Activated CD4-positive, alpha-beta T cell treated with anti-CD3 and anti-CD28 coated beads, Interleukin-2, amount 10 ng/mL, durations not matched to agents 24 days and 14 days (primary cell): ENCODE data around the gene SS18L1. TPM values are rescaled to one million over a fixed set of nuclear protein-coding genes. Genes with fewer than 3 reads are reported as not detected.

Experiments used
- DNase-seq: peaks from one replicate; pipeline ENCODE4 v3.0.0; 2022
- H3K27ac Mint-ChIP-seq: one replicate; pipeline ENCODE4 v1.8.0; 2022; ENCODE audit warnings: mild to moderate bottlenecking, mixed read lengths
- H3K27me3 Mint-ChIP-seq: one replicate; pipeline ENCODE4 v1.8.0; 2022; ENCODE audit warnings: mixed read lengths
- H3K36me3 Mint-ChIP-seq: one replicate; pipeline ENCODE4 v1.8.0; 2022; ENCODE audit warnings: low read depth, mild to moderate bottlenecking, mixed read lengths
- H3K4me1 Mint-ChIP-seq: one replicate; pipeline ENCODE4 v1.8.0; 2021; ENCODE audit warnings: mixed read lengths
- H3K4me3 Mint-ChIP-seq: one replicate; pipeline ENCODE4 v1.8.0; 2022; ENCODE audit warnings: mild to moderate bottlenecking, moderate library complexity, mixed read lengths
- H3K9me3 Mint-ChIP-seq: one replicate; pipeline ENCODE4 v1.8.0; 2021; ENCODE audit warnings: mixed read lengths
- intact Hi-C: fragments of 100-400 bp; cut with micrococcal nuclease; formaldehyde crosslinking; loops from one replicate; pipeline ENCODE4 v1.15.1; 2023
- total RNA-seq: library from RNA; stranded (reverse); gene quantifications from 2 replicates; pipeline ENCODE4 v1.2.3, GENCODE V29; 2022

SS18L1 gene
- total RNA-seq, 1 donor from 2014 or later, result 29.0 TPM

DNA sequence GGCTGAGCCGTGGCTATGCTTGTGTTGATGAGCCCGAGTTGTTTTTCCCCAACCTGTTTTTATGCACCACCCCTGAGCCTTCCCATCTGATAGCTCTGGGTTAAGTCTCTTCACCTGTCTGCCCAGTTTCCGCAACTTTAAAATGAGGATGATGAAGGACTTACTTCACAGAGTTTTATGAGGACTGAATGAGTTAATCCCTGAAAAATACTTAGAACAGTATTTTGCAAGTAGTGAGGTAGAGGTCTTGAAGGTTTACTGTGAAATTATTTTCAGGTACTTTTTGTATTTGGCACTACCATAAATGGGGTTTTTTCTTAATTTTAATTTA, 42.5 kb downstream of the SS18L1 start:
- Mint-ChIP-seq H3K27me3 (no peaks in the 10 kb centered on the region), H3K27ac (no peak overlapping the region), H3K9me3 (no peaks in the 10 kb centered on the region), H3K4me1 (peaks cover 25% of the 10 kb centered on the region), H3K36me3 (peaks cover 10% of the 10 kb centered on the region), H3K4me3 (no peak overlapping the region)
- intact Hi-C loops, result no loop called here
- no peak for DNase-seq

DNA sequence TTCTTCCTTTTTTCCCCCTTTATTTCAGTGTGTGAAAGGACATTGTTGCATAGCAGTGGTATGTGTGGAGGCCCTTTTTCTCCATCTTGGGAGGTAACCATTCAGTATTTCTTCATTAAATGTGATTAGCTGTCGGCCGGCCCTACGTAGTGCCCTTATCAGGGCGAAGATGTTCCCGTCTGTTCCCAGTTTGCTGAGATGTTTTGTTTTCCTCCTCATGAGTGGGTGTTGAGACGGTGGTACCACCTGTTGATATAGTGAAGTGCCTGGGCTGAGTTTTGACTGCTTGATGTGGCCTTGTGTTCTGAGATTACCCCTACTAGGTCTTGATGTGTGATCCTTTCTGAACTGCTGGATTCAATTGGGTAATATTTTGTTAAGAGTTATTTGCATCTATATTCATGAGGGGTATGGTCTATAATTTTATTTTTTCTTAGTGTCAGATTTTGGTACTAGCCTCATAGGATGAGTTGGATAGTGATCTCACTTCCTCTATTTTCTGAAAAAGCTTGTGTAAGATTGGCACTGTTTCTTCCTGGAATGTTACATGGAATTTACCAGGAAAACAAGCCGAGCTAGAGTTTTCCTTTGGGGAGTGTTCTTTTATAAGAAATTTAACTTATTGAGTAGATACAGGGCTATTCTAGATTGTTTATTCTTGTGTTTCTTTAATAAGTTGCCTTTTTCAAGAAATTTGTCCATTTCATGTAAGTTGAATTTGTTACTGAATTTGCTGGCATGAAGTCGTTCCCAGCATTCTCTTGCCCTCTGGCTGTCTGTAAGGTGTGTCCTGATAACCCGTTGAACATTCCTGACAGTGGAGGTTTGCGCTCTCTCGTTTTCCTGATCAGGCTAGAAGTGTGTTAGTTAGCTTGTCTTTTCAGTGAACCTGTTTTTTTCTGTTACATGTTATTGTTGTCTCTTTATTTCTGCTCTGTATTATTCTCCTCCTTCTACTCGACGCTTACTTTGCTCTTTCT, 43.6 kb downstream of the SS18L1 start:
- DNase-seq, result no peak
- H3K27me3 Mint-ChIP-seq, result no peaks in the 10 kb centered on the region
- H3K4me1 Mint-ChIP-seq, result peaks cover 19% of the 10 kb centered on the region
- no peak overlapping the region for H3K27ac Mint-ChIP-seq
- H3K36me3 Mint-ChIP-seq, result peaks cover 11% of the 10 kb centered on the region
- no peak overlapping the region for H3K4me3 Mint-ChIP-seq
- no peaks in the 10 kb centered on the region for H3K9me3 Mint-ChIP-seq
- intact Hi-C loops, result no loop called here

DNA sequence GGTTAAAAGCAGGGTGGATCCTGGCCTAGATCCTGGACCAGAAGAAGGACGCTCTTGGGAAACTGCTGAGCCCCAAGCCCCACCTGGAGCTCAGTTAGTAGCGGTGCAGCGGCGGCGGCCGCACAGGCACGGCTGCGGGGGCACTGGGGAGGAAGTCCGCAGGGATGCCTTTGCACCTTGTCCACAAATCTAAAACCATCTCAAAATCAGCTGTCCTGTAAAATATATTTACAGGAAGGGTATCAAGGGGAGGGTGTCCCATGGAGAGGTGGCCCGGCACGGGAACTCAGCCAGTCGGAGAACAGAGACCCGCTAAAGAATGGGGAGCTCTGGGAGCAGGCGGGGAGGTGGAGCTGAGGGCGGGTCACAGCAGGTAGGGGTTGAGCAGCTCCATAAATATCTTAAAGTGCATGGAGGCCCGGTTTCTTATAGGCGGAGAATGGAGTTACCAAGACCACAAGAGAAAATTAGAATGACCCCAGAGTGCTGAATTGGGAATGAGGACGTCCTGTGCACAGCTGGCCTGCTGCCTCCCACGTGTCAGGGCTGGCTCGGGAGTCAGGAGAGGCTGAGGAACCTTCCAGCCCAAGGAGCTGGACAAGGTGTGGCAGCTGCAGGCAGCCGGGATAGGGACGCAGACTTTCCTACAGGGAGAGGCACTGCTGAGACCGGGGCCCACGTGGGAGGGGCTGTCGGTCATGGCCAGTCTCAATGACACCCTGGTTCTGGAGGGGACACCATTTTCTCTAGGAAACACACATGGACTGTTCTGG, 47.3 kb downstream of the SS18L1 start:
- peaks cover 17% of the 10 kb centered on the region for H3K36me3 Mint-ChIP-seq
- no peak for DNase-seq
- H3K27me3 Mint-ChIP-seq, result no peaks in the 10 kb centered on the region
- no peak overlapping the region for H3K27ac Mint-ChIP-seq
- intact Hi-C loops, result no loop called here
- H3K9me3 Mint-ChIP-seq, result no peaks in the 10 kb centered on the region
- H3K4me1 Mint-ChIP-seq, result peaks cover 7% of the 10 kb centered on the region
- no peak overlapping the region for H3K4me3 Mint-ChIP-seq

DNA sequence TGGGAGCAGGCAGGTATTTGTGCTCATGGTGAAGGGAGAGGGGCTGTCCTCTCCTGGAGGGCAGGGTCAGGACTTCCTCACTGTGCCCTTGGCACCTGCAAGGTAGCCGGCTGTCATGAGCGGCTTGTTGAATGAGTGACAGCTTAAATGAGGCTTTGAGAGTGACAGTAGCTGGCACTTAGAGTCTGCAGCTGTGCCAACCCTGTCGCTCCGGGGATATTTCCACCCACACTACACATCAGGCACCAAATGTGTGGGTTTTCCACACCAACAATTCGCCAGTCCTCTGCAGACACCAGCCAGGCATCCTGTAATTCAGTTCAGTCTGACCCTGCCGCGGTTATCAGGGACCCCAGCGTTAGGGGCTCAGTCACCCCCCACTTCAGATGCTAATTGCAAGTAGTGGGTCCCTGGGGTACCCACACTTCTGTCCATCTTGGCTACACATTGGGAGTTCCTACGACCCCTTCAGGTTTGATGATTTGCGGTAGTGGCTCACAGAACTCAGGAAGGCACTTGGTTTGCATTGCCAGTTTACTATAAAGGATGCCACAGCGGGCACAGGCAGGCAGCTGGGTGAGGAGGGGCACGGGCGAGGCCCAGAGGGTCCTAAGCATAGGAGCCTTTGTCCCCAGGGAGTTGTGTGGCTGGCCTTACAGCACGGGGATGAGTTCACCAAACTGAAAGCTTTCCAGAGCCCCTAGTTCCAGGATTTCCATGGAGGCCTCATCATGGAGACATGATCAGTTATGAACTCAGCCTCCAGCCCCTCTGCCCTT, 48.4 kb downstream of the SS18L1 start:
- intact Hi-C loops, result no loop called here
- H3K36me3 Mint-ChIP-seq, result peaks cover 19% of the 10 kb centered on the region
- no peak overlapping the region for H3K4me3 Mint-ChIP-seq
- DNase-seq, result no peak
- H3K4me1 Mint-ChIP-seq, result peaks cover 2% of the 10 kb centered on the region
- H3K9me3 Mint-ChIP-seq, result no peaks in the 10 kb centered on the region
- no peak overlapping the region for H3K27ac Mint-ChIP-seq
- H3K27me3 Mint-ChIP-seq, result no peaks in the 10 kb centered on the region

DNA sequence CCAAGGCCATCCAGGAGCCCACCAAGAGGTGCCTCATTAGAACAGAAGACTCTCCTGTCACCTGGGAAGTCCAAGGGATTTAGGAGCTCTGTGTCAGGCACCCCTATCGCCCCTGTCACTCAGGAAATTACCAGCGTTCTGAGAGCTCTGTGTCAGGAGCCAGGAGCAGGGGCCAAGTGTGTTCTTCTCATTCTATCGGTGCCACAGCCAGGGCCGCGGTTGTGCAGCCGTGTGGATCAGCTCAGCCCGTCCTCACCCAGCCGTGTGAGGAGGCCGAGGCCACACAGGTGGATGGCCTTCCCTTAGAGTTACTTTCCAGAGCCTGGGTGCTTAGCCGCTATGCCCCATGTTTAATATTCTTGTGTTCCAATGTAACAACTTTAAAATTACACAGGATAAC, 49.1 kb downstream of the SS18L1 start:
- no peak for DNase-seq
- H3K4me3 Mint-ChIP-seq, result no peak overlapping the region
- peaks cover 21% of the 10 kb centered on the region for H3K36me3 Mint-ChIP-seq
- no peaks in the 10 kb centered on the region for H3K27me3 Mint-ChIP-seq
- no peaks in the 10 kb centered on the region for H3K9me3 Mint-ChIP-seq
- no peaks in the 10 kb centered on the region for H3K4me1 Mint-ChIP-seq
- intact Hi-C loops, result no loop called here
- H3K27ac Mint-ChIP-seq, result no peak overlapping the region

DNA sequence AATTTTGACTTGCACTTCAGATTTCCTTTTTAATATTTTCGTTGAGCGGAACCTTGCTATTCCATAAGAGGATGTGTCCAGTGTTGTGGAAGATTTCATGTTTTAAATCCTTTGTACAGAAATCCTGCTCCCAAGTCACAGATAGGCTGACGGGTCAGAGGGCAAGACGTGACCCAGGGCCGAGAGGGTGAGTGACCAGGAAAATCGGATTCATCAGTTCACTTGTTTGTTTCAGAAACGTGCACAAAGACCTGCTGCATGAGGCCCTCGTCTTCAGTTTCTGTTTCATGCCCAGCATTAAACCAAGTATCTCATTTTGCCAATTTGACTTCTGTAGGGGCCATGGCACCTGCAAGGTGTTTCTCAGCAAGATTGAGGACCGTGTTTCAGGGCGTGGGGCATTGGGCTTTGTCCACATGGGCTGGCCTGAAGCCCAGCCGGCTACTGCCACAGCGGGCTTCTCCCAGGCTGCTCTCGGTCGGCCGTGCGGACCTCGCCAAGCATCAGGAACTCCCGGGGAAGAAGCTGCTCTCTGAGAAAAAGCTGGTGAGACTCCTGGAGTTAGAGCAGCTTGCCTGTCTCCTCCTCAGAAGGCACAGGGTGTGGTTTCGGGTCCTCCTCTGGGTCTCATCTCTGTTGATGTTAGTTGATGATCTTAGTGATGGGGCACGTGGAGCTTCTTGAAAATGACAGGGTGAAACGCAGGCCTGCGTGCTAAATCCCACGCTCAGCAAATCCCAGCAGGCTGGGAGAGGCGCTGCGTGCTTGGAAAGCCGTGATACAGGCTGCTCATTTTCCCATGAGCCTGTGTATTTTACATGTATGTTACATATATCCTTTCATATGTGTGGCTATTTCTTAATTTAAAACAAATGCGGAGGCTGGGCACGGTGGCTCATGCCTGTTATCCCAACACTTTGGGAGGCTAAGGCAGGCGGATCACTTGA, 49.8 kb downstream of the SS18L1 start:
- Mint-ChIP-seq H3K9me3 (no peaks in the 10 kb centered on the region), H3K4me3 (no peak overlapping the region), H3K27ac (no peak overlapping the region), H3K36me3 (peaks cover 26% of the 10 kb centered on the region), H3K4me1 (no peaks in the 10 kb centered on the region), H3K27me3 (no peaks in the 10 kb centered on the region)
- DNase-seq, result no peak
- intact Hi-C loops, result no loop called here

DNA sequence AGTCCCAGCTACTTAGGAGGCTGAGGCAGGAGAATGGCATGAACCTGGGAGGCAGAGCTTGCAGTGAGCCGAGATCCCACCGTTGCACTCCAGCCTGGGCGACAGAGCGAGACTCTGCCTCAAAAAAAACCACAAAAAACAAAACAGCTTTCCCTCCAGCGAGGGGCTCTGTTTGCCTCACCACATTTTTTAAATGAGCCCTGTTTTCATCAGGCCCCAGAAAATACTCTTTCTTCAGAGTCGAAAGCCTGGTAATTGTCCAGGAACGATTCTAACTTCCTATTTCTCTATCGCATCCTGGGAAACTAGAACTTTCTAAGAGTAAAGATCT, 51.5 kb downstream of the SS18L1 start:
- H3K27me3 Mint-ChIP-seq, result no peaks in the 10 kb centered on the region
- H3K4me3 Mint-ChIP-seq, result no peak overlapping the region
- intact Hi-C loops, result no loop called here
- H3K9me3 Mint-ChIP-seq, result no peaks in the 10 kb centered on the region
- no peaks in the 10 kb centered on the region for H3K4me1 Mint-ChIP-seq
- DNase-seq, result no peak
- H3K36me3 Mint-ChIP-seq, result peaks cover 36% of the 10 kb centered on the region
- H3K27ac Mint-ChIP-seq, result no peak overlapping the region

DNA sequence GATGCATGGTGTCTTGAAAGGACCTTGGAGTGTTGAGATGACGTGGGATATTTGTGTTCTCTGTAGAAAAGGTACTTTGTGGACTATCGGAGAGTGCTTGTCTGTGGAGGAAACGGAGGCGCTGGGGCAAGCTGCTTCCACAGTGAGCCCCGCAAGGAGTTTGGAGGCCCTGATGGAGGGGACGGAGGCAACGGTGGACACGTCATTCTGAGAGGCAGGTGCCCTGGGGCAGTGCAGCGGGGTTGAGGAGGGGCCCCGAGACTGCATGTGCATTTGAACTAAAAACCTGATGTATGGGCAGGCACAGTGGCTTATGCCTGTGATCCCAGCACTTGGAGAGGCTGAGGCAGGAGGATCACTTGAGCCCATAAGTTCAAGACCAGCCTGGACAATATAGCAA, 52.2 kb downstream of the SS18L1 start:
- Mint-ChIP-seq H3K4me1 (no peaks in the 10 kb centered on the region), H3K27me3 (no peaks in the 10 kb centered on the region), H3K4me3 (no peak overlapping the region), H3K36me3 (peaks cover 43% of the 10 kb centered on the region), H3K27ac (no peak overlapping the region), H3K9me3 (no peaks in the 10 kb centered on the region)
- no peak for DNase-seq
- intact Hi-C loops, result no loop called here

DNA sequence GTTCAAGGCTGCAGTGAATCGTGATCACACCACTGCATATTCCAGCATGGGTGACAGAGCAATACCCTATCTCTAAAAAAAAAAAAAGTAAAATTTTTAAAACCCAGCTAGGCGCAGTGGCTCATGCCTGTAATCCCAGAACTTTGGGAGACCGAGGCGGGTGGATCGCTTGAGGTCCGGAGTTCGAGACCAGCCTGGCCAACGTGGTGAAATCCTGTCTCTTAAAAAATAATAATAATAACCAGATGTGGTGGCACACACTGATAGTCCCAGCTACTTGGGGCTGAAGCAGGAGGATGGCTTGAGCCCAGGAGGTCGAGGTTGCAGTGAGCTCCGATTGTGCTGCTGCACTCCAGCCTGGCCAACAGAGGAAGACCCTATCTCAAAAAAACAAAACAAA, 52.7 kb downstream of the SS18L1 start:
- DNase-seq, result no peak
- intact Hi-C loops, result no loop called here
- no peaks in the 10 kb centered on the region for H3K27me3 Mint-ChIP-seq
- no peaks in the 10 kb centered on the region for H3K9me3 Mint-ChIP-seq
- peaks cover 45% of the 10 kb centered on the region for H3K36me3 Mint-ChIP-seq
- no peak overlapping the region for H3K4me3 Mint-ChIP-seq
- H3K27ac Mint-ChIP-seq, result no peak overlapping the region
- no peaks in the 10 kb centered on the region for H3K4me1 Mint-ChIP-seq

DNA sequence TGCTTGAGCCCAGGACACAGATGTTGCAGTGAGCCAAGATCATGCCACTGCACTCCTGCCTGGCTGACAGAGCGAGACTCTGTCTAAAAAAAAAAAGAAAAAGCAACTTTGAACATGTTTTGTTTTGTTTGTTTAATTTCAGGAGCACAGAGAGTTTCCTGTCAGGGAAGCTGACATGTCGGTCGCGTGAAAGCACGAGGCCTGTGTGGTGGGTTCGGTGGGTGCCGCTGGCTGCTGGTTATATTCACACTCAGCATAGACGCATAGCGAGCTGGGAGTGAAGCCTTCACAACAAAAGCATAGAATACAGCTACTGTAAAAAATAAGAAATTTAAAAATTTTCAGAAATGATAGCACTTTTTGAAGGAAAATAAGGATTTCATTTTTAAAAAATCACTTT, 53.7 kb downstream of the SS18L1 start:
- Mint-ChIP-seq H3K27me3 (no peaks in the 10 kb centered on the region), H3K27ac (no peak overlapping the region), H3K36me3 (peaks cover 46% of the 10 kb centered on the region), H3K9me3 (no peaks in the 10 kb centered on the region), H3K4me3 (no peak overlapping the region), H3K4me1 (no peaks in the 10 kb centered on the region)
- DNase-seq, result no peak
- intact Hi-C loops, result no loop called here

DNA sequence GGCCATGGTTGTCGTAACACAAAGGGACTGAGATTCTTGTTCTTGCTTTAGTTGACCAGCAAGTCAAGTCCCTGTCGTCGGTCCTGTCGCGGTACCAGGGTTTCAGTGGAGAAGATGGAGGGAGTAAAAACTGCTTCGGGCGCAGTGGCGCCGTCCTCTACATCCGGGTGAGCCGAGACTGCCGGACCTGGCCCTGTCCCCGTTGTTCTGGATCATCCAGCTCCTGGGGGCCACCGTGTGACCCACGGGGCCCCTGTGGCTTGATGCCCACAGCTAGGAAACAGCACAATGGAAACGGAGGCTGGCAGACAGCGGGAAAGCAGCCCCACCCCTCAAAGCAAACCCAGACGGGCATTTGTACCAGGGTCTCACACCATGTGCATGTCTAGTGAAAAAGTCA, 54.2 kb downstream of the SS18L1 start:
- DNase-seq, result no peak
- Mint-ChIP-seq H3K27me3 (no peaks in the 10 kb centered on the region), H3K4me3 (no peak overlapping the region), H3K36me3 (peaks cover 46% of the 10 kb centered on the region), H3K4me1 (no peaks in the 10 kb centered on the region), H3K27ac (no peak overlapping the region), H3K9me3 (no peaks in the 10 kb centered on the region)
- intact Hi-C loops, result no loop called here

DNA sequence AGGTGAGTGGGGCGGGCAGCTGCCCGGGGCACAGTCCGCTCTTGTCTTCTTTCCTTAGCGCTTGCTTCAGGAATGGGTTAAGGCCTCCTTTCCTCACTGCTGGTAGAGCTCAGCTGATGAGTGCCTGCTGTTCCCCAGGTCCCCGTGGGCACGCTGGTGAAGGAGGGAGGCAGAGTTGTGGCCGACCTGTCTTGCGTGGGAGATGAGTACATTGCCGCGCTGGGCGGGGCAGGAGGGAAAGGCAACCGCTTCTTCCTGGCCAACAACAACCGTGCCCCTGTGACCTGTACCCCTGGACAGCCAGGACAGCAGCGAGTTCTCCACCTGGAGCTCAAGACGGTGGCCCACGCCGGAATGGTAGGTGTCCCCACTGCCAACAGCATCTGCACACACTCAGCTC, 54.9 kb downstream of the SS18L1 start:
- no peak for DNase-seq
- intact Hi-C loops, result no loop called here

DNA sequence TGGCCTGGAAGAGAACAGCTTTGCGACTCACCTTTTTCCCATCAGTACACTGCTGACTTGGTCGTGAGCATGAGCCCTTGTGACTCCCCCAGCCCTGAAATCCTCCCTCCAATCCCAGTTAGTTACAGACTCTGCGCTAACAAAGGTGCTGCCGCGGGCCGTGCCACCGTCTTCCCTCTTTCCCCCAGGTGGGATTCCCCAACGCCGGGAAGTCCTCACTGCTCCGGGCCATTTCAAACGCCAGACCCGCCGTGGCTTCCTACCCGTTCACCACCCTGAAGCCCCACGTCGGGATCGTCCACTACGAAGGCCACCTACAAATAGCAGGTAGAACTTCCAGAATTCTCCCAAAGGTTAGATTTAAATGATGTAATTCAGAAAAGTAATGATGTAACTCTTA, 55.4 kb downstream of the SS18L1 start:
- Mint-ChIP-seq H3K4me3 (no peak overlapping the region), H3K9me3 (no peaks in the 10 kb centered on the region), H3K27ac (no peak overlapping the region), H3K36me3 (peaks cover 47% of the 10 kb centered on the region), H3K4me1 (no peaks in the 10 kb centered on the region), H3K27me3 (no peaks in the 10 kb centered on the region)
- intact Hi-C loops, result no loop called here
- no peak for DNase-seq

More for the DNA sequence above, 54.9 kb downstream of the SS18L1 start:
- no peak overlapping the region for H3K27ac Mint-ChIP-seq
- no peaks in the 10 kb centered on the region for H3K9me3 Mint-ChIP-seq
- H3K27me3 Mint-ChIP-seq, result no peaks in the 10 kb centered on the region
- H3K36me3 Mint-ChIP-seq, result peaks cover 47% of the 10 kb centered on the region
- H3K4me3 Mint-ChIP-seq, result no peak overlapping the region
- no peaks in the 10 kb centered on the region for H3K4me1 Mint-ChIP-seq
